Activated naive CD4-positive, alpha-beta T cell treated with anti-CD3 and anti-CD28 coated beads, Interleukin-2, amount 50 U/mL, for 72 hours (primary cell): Measurements from ENCODE around the gene DCAF15. TPM values are rescaled to one million over a fixed set of nuclear protein-coding genes. Genes with fewer than 3 reads are reported as not detected.

ENCODE experiments used
- ATAC-seq, 2 donors: fragments of 150-1000 bp; cut with Tn5 transposase; 2 replicates each; pipeline ENCODE4 v1.10.0; 2021; ENCODE audit warnings: mild to moderate bottlenecking in 2 of 2, moderate library complexity in 2 of 2
- DNase-seq, 2 donors: peaks; one replicate each; pipeline ENCODE4 v3.0.0; 2021 to 2022; ENCODE audit warnings: low spot score in 2 of 2
- H3K27ac Mint-ChIP-seq, 2 donors: one replicate each; pipeline ENCODE4 v1.8.0; 2022; ENCODE audit warnings: mild to moderate bottlenecking in 2 of 2, mixed read lengths in 2 of 2
- H3K36me3 Mint-ChIP-seq, 2 donors: one replicate each; pipeline ENCODE4 v1.8.0; 2022; ENCODE audit warnings: mixed read lengths in 2 of 2
- H3K9me3 Mint-ChIP-seq, 2 donors: one replicate each; pipeline ENCODE4 v1.8.0; 2022; ENCODE audit warnings: mixed read lengths in 2 of 2
- total RNA-seq, 2 donors: library from RNA; stranded (reverse); gene quantifications; one replicate each; pipeline ENCODE4 v1.2.3, GENCODE V29; 2022

DCAF15 gene
- total RNA-seq, 2 donors from 2014 or later = 59.0 to 90.0 TPM

- Mint-ChIP-seq H3K27ac (peak overlapping the region in 1 of 2 donors; percentile 80), H3K9me3 (no peaks in the 10 kb centered on the region), H3K36me3 (peaks cover 0 to 4% of the 10 kb centered on the region in 2 donors)
- DNase-seq (no peak), ATAC-seq (no peak)
Measured at GRCh38 chr19:13951043-13951442, 1.3 kb upstream of the DCAF15 start.

GRCh38 chr19:13951799-13952153 lies 533 bp upstream of the DCAF15 start:
- Mint-ChIP-seq H3K36me3 (peaks cover 0 to 4% of the 10 kb centered on the region in 2 donors), H3K9me3 (no peaks in the 10 kb centered on the region), H3K27ac (peak overlapping the region; percentile 80 to 98)
- ATAC-seq (peak; percentile 11 to 13), DNase-seq (no peak)

- peak overlapping the region; percentile 80 to 89 for H3K27ac Mint-ChIP-seq
- no peaks in the 10 kb centered on the region for H3K9me3 Mint-ChIP-seq
- no peak for DNase-seq
- no peak for ATAC-seq
- peaks cover 0 to 4% of the 10 kb centered on the region in 2 donors for H3K36me3 Mint-ChIP-seq
Measured at GRCh38 chr19:13952931-13953531, 722 bp downstream of the DCAF15 start.

GRCh38 chr19:13954185-13954584 lies 1.9 kb downstream of the DCAF15 start:
- Mint-ChIP-seq H3K9me3 (no peaks in the 10 kb centered on the region), H3K36me3 (peaks cover 0 to 4% of the 10 kb centered on the region in 2 donors), H3K27ac (peak overlapping the region in 1 of 2 donors; percentile 80)
- no peak for DNase-seq
- no peak for ATAC-seq

- no peak for DNase-seq
- ATAC-seq = no peak
- no peak overlapping the region for H3K27ac Mint-ChIP-seq
- no peaks in the 10 kb centered on the region for H3K9me3 Mint-ChIP-seq
- H3K36me3 Mint-ChIP-seq = peaks cover 0 to 4% of the 10 kb centered on the region in 2 donors
Measured at GRCh38 chr19:13955662-13956364, 3.5 kb downstream of the DCAF15 start.

GRCh38 chr19:13956365-13956744 lies 4.0 kb downstream of the DCAF15 start:
- ATAC-seq = no peak
- Mint-ChIP-seq H3K27ac (no peak overlapping the region), H3K9me3 (no peaks in the 10 kb centered on the region)

GRCh38 chr19:13957051-13957450 lies 4.7 kb downstream of the DCAF15 start:
- DNase-seq (no peak), ATAC-seq (no peak)
- H3K27ac Mint-ChIP-seq = peak overlapping the region in 1 of 2 donors; percentile 24
- peaks cover 0 to 4% of the 10 kb centered on the region in 2 donors for H3K36me3 Mint-ChIP-seq
- H3K9me3 Mint-ChIP-seq = no peaks in the 10 kb centered on the region

More at GRCh38 chr19:13956365-13956744, 4.0 kb downstream of the DCAF15 start:
- DNase-seq = no peak
- peaks cover 0 to 4% of the 10 kb centered on the region in 2 donors for H3K36me3 Mint-ChIP-seq

GRCh38 chr19:13958043-13958442 lies 5.7 kb downstream of the DCAF15 start:
- H3K27ac Mint-ChIP-seq = peak overlapping the region in 1 of 2 donors; percentile 90
- ATAC-seq (no peak), DNase-seq (no peak)
- peaks cover 0 to 4% of the 10 kb centered on the region in 2 donors for H3K36me3 Mint-ChIP-seq
- H3K9me3 Mint-ChIP-seq = no peaks in the 10 kb centered on the region

- Mint-ChIP-seq H3K27ac (no peak overlapping the region), H3K9me3 (no peaks in the 10 kb centered on the region), H3K36me3 (no peaks in the 10 kb centered on the region)
- no peak for DNase-seq
- ATAC-seq = peak in 1 of 2 donors; percentile 2
Measured at GRCh38 chr19:13959141-13959961, 7.0 kb downstream of the DCAF15 start.

GRCh38 chr19:13959962-13960862 lies 7.9 kb downstream of the DCAF15 start:
- DNase-seq (no peak), ATAC-seq (peak; percentile 33 to 43)
- Mint-ChIP-seq H3K9me3 (no peaks in the 10 kb centered on the region), H3K27ac (peak overlapping the region in 1 of 2 donors; percentile 32), H3K36me3 (no peaks in the 10 kb centered on the region)

- ATAC-seq (peak in 1 of 2 donors; percentile 14), DNase-seq (no peak)
- Mint-ChIP-seq H3K27ac (peak overlapping the region; percentile 32 to 77), H3K9me3 (no peaks in the 10 kb centered on the region), H3K36me3 (no peaks in the 10 kb centered on the region)
Measured at GRCh38 chr19:13960863-13961784, 8.8 kb downstream of the DCAF15 start.

- ATAC-seq (no peak), DNase-seq (no peak)
- Mint-ChIP-seq H3K27ac (no peak overlapping the region), H3K9me3 (no peaks in the 10 kb centered on the region), H3K36me3 (no peaks in the 10 kb centered on the region)
Measured at GRCh38 chr19:13961826-13962698, 9.8 kb downstream of the DCAF15 start.

- H3K27ac Mint-ChIP-seq = no peak overlapping the region
- DNase-seq = no peak
- no peaks in the 10 kb centered on the region for H3K36me3 Mint-ChIP-seq
- no peaks in the 10 kb centered on the region for H3K9me3 Mint-ChIP-seq
- no peak for ATAC-seq
Measured at GRCh38 chr19:13962699-13963602, 10.6 kb downstream of the DCAF15 start.

- H3K36me3 Mint-ChIP-seq = no peaks in the 10 kb centered on the region
- H3K27ac Mint-ChIP-seq = no peak overlapping the region
- no peak for ATAC-seq
- no peak for DNase-seq
- H3K9me3 Mint-ChIP-seq = no peaks in the 10 kb centered on the region
Measured at GRCh38 chr19:13963603-13964105, 11.3 kb downstream of the DCAF15 start.
